ENCODE measurements around the gene MINAR1.
"Not testable (repeated sequence)": the region's sequence is repeated elsewhere in the genome, so short reads cannot be mapped to it uniquely, and the experiment has no call there.

MINAR1 gene

GRCh38 chr15:79431636-79432344 lies at the start of gene MINAR1:
TSS of gene MINAR1 (plus strand) at chr15:79432336. CDS start at chr15:79456148, 23,812 bp downstream.
- no peak for DNase-seq

GRCh38 chr15:79394231-79394630 lies 37.9 kb upstream of the MINAR1 start:
- no peak for DNase-seq

GRCh38 chr15:79396850-79397249 lies 35.3 kb upstream of the MINAR1 start:
- no peak for DNase-seq

- DNase-seq, result no peak
Measured at GRCh38 chr15:79397269-79397910, 34.7 kb upstream of the MINAR1 start.

GRCh38 chr15:79399606-79400005 lies 32.5 kb upstream of the MINAR1 start:
- no peak for DNase-seq

GRCh38 chr15:79400650-79401049 lies 31.5 kb upstream of the MINAR1 start:
- no peak for DNase-seq

- DNase-seq, result no peak
Measured at GRCh38 chr15:79401301-79401700, 30.8 kb upstream of the MINAR1 start.

GRCh38 chr15:79402136-79402535 lies 30.0 kb upstream of the MINAR1 start:
- DNase-seq, result no peak

GRCh38 chr15:79403501-79403900 lies 28.6 kb upstream of the MINAR1 start:
- no peak for DNase-seq

- DNase-seq, result no peak
Measured at GRCh38 chr15:79406210-79406609, 25.9 kb upstream of the MINAR1 start.

- no peak for DNase-seq
Measured at GRCh38 chr15:79408041-79408440, 24.1 kb upstream of the MINAR1 start.

GRCh38 chr15:79410237-79410636 lies 21.9 kb upstream of the MINAR1 start:
- DNase-seq, result no peak

- no peak for DNase-seq
Measured at GRCh38 chr15:79412010-79412409, 20.1 kb upstream of the MINAR1 start.

GRCh38 chr15:79412429-79412828 lies 19.7 kb upstream of the MINAR1 start:
- no peak for DNase-seq

GRCh38 chr15:79416876-79417275 lies 15.3 kb upstream of the MINAR1 start:
- DNase-seq, result no peak

GRCh38 chr15:79418693-79419279 lies 13.3 kb upstream of the MINAR1 start:
- no peak for DNase-seq

GRCh38 chr15:79425591-79426295 lies 6.4 kb upstream of the MINAR1 start:
- no peak for DNase-seq

GRCh38 chr15:79426899-79427298 lies 5.2 kb upstream of the MINAR1 start:
- not testable (repeated sequence) for DNase-seq

GRCh38 chr15:79427781-79428598 lies 4.1 kb upstream of the MINAR1 start:
- DNase-seq, result no peak

GRCh38 chr15:79430901-79431635 lies 1.1 kb upstream of the MINAR1 start:
- DNase-seq, result no peak

GRCh38 chr15:79432345-79433275 lies 474 bp downstream of the MINAR1 start:
- DNase-seq, result no peak
